Measurements from ENCODE around the gene AOX1. TPM values are rescaled to one million over a fixed set of nuclear protein-coding genes. Genes with fewer than 3 reads are reported as not detected.
"Not testable (repeated sequence)": the region's sequence is repeated elsewhere in the genome, so short reads cannot be mapped to it uniquely, and the experiment has no call there.

AOX1 gene
- total RNA-seq, 4 donors from 2014 or later, result 87.3 to 221 (median 135) TPM

DNA sequence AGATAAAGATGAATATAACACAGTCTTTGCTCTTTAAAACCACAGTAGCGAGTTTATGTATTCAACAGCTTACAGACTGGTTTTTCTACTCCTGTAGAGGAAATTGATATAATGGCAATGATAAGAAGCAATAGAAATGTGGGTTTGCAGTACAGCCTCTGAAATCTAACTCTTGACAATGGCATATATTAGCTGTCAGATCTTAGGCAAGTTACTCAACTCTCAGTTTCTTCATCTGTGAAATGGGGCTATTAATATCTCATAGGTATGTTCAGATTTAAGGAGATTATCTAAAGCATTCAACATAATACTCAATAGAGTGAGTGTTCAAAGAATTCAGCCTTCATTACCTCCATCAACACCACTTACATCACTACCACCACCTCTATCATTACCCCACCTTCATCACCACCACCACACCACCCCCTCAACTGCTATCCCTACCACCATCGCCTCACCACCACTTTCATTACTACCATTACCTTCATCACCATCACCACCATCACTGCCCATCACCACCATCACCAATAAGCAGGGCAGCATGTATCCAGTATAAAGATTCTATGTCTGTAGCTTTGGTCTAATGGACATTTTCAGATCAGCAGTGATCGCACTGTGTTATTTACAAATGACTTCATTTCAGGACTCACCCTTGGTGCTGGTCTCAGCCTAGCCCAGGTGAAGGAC is 22.7 kb downstream of the AOX1 start:
- H3K4me3 ChIP-seq, result no peak overlapping the region
- no peak for DNase-seq (ENCODE audit: low spot score in 2 of 2)
- peaks cover 0 to 3% (median 0%) of the 10 kb centered on the region in 4 donors for H3K9me3 ChIP-seq
- no peaks in the 10 kb centered on the region for H3K27me3 ChIP-seq
- H3K27ac ChIP-seq, result peak overlapping the region in 1 of 4 donors; percentile 5
- peaks cover 0 to 10% (median 0%) of the 10 kb centered on the region in 4 donors for H3K4me1 ChIP-seq
- peaks cover 0 to 62% (median 0%) of the 10 kb centered on the region in 3 donors for H3K36me3 ChIP-seq
- WGBS, 2 donors, result 60 to 61% methylated on average over 3 of the region's 3 CpGs
- no peak for TF ChIP-seq EP300 (IDR thresholded peaks at IDR 0.05)
- TF ChIP-seq, protein P1, sequence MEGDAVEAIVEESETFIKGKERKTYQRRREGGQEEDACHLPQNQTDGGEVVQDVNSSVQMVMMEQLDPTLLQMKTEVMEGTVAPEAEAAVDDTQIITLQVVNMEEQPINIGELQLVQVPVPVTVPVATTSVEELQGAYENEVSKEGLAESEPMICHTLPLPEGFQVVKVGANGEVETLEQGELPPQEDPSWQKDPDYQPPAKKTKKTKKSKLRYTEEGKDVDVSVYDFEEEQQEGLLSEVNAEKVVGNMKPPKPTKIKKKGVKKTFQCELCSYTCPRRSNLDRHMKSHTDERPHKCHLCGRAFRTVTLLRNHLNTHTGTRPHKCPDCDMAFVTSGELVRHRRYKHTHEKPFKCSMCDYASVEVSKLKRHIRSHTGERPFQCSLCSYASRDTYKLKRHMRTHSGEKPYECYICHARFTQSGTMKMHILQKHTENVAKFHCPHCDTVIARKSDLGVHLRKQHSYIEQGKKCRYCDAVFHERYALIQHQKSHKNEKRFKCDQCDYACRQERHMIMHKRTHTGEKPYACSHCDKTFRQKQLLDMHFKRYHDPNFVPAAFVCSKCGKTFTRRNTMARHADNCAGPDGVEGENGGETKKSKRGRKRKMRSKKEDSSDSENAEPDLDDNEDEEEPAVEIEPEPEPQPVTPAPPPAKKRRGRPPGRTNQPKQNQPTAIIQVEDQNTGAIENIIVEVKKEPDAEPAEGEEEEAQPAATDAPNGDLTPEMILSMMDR (IDR thresholded peaks at IDR 0.05), result no peak

DNA sequence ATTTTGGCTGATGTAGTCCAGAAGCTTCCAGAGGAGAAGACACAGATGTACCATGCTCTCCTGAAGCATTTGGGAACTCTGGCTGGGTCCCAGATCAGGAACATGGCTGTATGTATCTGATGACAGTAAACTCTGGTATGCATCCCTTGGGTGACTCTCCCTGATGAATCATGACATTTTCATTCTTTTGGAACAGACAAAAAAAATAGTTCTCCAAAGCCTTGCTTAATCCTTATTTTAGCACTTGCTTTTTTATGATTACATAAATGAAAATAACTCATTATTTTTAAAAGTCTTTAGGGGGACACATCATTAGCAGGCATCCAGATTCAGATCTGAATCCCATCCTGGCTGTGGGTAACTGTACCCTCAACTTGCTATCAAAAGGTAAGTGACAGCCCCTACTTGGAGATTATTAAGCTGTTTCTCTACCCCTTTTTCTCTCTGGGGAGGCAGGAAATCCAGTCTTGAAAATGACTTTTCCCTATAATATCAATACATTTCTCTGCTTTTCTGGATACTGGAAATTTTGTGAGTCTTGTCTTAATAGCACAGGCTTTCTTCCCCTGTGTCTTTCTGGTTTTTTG is 23.3 kb downstream of the AOX1 start:
- Histone ChIP-seq H3K4me3 (no peak overlapping the region), H3K27me3 (no peaks in the 10 kb centered on the region), H3K4me1 (peaks cover 0 to 10% (median 0%) of the 10 kb centered on the region in 4 donors), H3K27ac (peak overlapping the region in 1 of 4 donors; percentile 40), H3K36me3 (peaks cover 0 to 59% (median 0%) of the 10 kb centered on the region in 3 donors), H3K9me3 (peaks cover 0 to 3% (median 0%) of the 10 kb centered on the region in 4 donors)
- TF ChIP-seq EP300 (IDR thresholded peaks at IDR 0.05) (peak in 1 of 2 donors; percentile 48), POLR2A (IDR thresholded peaks at IDR 0.05) (no peak)
- TF ChIP-seq, protein P1 (IDR thresholded peaks at IDR 0.05), result no peak
- peak in 1 of 2 donors; percentile 53 for DNase-seq (ENCODE audit: low spot score in 2 of 2)

DNA sequence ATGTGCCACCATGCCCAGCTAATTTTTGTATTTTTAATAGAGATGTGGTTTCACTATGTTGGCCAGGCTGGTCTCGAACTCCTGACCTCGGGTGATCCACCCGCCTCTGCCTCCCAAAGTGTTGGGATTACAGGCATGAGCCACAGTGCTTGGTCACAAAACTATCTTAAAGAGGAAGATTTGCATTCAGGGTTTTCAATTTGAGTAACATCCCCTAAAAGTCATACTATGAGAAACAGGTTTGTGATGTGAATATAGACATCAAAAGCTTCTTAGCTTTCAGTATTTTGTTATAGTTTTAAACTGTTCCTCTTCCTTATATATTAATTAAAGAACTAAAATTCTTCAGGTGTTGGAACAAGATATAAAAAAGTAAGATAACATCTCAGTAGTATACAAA is 24.4 kb downstream of the AOX1 start:
- WGBS, 2 donors, result 91 to 92% methylated on average over 3 of the region's 3 CpGs
- not testable (repeated sequence) for H3K27me3 ChIP-seq; DNase-seq (ENCODE audit: low spot score in 2 of 2); H3K4me1 ChIP-seq; H3K9me3 ChIP-seq; H3K4me3 ChIP-seq; H3K27ac ChIP-seq
- H3K36me3 ChIP-seq, result peaks cover 0 to 59% (median 0%) of the 10 kb centered on the region in 3 donors

DNA sequence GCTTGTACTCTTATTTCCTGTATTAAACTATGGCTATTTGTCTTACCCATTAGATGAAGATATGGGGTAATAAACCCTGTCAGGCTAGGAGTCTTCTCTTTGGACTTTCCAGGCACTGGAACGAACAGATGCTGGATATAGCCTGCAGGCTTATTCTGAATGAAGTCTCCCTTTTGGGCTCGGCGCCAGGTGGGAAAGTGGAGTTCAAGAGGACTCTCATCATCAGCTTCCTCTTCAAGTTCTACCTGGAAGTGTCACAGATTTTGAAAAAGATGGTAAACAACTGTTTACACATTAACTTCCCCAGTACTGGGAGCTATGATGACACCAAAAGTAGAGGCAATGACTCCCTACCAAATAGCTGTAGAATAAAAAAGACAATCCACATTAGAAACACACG is 27.9 kb downstream of the AOX1 start:
- H3K4me3 ChIP-seq, result no peak overlapping the region
- H3K4me1 ChIP-seq, result peaks cover 0 to 36% (median 2%) of the 10 kb centered on the region in 4 donors
- H3K9me3 ChIP-seq, result no peaks in the 10 kb centered on the region
- TF ChIP-seq POLR2A (IDR thresholded peaks at IDR 0.05), result no peak
- no peak for TF ChIP-seq EP300 (IDR thresholded peaks at IDR 0.05)
- TF ChIP-seq, protein P1 (IDR thresholded peaks at IDR 0.05), result no peak
- peaks cover 0 to 35% (median 0%) of the 10 kb centered on the region in 3 donors for H3K36me3 ChIP-seq
- peak in 1 of 2 donors; percentile 19 for DNase-seq (ENCODE audit: low spot score in 2 of 2)
- no peak overlapping the region for H3K27ac ChIP-seq
- WGBS, 2 donors, result 89 to 91% methylated on average over 4 of the region's 4 CpGs
- no peaks in the 10 kb centered on the region for H3K27me3 ChIP-seq

DNA sequence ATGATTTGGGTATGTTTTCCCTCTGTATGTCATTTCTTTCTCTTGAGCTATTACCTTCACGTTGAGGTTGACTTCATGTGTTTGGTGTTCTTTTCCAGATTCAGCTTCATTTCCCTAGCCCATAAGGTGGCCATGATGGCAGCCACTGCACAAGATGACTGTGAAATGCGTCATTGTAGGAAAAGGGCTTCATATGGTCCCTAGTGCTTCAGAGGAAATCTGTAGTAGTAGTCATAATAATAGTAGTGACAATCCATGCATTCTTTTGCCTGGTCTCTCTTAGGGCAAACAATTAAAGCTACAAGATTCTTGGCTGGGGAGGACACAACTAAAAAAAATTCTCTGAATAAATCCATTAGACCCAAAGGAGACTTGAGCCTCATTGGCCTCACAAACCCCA is 28.4 kb downstream of the AOX1 start:
- Histone ChIP-seq H3K36me3 (peaks cover 0 to 35% (median 0%) of the 10 kb centered on the region in 3 donors), H3K4me1 (peaks cover 0 to 38% (median 2%) of the 10 kb centered on the region in 4 donors), H3K4me3 (no peak overlapping the region), H3K9me3 (no peaks in the 10 kb centered on the region), H3K27me3 (no peaks in the 10 kb centered on the region), H3K27ac (no peak overlapping the region)
- WGBS, 2 donors, result 85 to 89% methylated on average over 2 of the region's 2 CpGs
- TF ChIP-seq, protein P1 (IDR thresholded peaks at IDR 0.05), result no peak
- TF ChIP-seq EP300 (IDR thresholded peaks at IDR 0.05), result no peak
- TF ChIP-seq POLR2A (IDR thresholded peaks at IDR 0.05), result no peak
- DNase-seq (ENCODE audit: low spot score in 2 of 2), result no peak
